H1 (cell line): ENCODE results near the gene LRP5. TPM values are rescaled to one million over a fixed set of nuclear protein-coding genes. Genes with fewer than 3 reads are reported as not detected.

Experiments used
- CTCF ChIA-PET: fragments of 300-600 bp; sonication (Branson Sonifier 250); formaldehyde crosslinking; loops from one replicate; lab custom pipeline; 2021; ENCODE audit not compliant: partially characterized antibody; lab: Charles Lee
- POLR2A ChIA-PET: fragments of 300-600 bp; sonication (Branson Sonifier 250); formaldehyde crosslinking; loops from one replicate; lab custom pipeline; 2021; ENCODE audit warnings: inconsistent platforms; ENCODE audit not compliant: partially characterized antibody; lab: Charles Lee
- DNase-seq, 2 experiments: peaks; one replicate each; pipeline versions ENCODE4 v3.0.0 to v3.0.0-alpha.2; 2010 to 2022; ENCODE audit warnings: low spot score in 2 of 2, low read depth in 1 of 2, mixed read lengths in 1 of 2
- FAIRE-seq: peaks from 2 replicates; lab custom pipeline; 2011; peaks lifted over from hg19 to GRCh38; lab: Jason Lieb, UNC
- H2AFZ ChIP-seq: 2 replicates; pipeline ENCODE4 v1.8.1; 2012; ENCODE audit warnings: low read length, inconsistent platforms
- H2AK5ac ChIP-seq: 2 replicates; pipeline ENCODE4 v1.6.1; 2013; ENCODE audit warnings: low read depth, low read length
- H2BK120ac ChIP-seq: replicated peaks from 2 replicates; pipeline ENCODE3; 2013; ENCODE audit warnings: low read depth, low read length, inconsistent platforms
- H2BK12ac ChIP-seq: 2 replicates; pipeline ENCODE4 v1.6.1; 2013; ENCODE audit warnings: low read depth, low read length
- H2BK15ac ChIP-seq: 2 replicates; pipeline ENCODE4 v1.6.1; 2013; ENCODE audit warnings: low read length
- H2BK20ac ChIP-seq: 2 replicates; pipeline ENCODE4 v1.6.1; 2013; ENCODE audit warnings: low read length
- H2BK5ac ChIP-seq: 2 replicates; pipeline ENCODE4 v1.6.1; 2013; ENCODE audit warnings: low read depth, low read length
- H3K14ac ChIP-seq: 2 replicates; pipeline ENCODE4 v1.6.1; 2013; ENCODE audit warnings: inconsistent platforms; ENCODE audit not compliant: insufficient read length
- H3K18ac ChIP-seq: 2 replicates; pipeline ENCODE4 v1.6.1; 2013; ENCODE audit warnings: low read length; ENCODE audit errors: extremely low read depth
- H3K23ac ChIP-seq: 2 replicates; pipeline ENCODE4 v1.6.1; 2013; ENCODE audit warnings: inconsistent platforms; ENCODE audit not compliant: insufficient read length
- H3K23me2 ChIP-seq: 2 replicates; pipeline ENCODE4 v1.6.1; 2013; ENCODE audit warnings: low read depth, low read length
- H3K27ac ChIP-seq: 2 replicates; pipeline ENCODE4 v1.6.1; 2011; ENCODE audit warnings: low read depth, low read length, inconsistent platforms
- H3K27me3 ChIP-seq, 4 experiments: replicated peaks in 1 of 4; 1 replicate in 1 of 4; 2 replicates in 3 of 4; pipeline versions ENCODE4 v1.6.1 to v1.8.1; 2011 to 2013; ENCODE audit warnings: low read length in 3 of 4, mild to moderate bottlenecking in 3 of 4, inconsistent platforms in 2 of 4, mixed read lengths in 2 of 4, moderate library complexity in 1 of 4; ENCODE audit not compliant: control insufficient read depth in 3 of 4, insufficient read depth in 3 of 4; ENCODE audit errors: extremely low read depth in 1 of 4
- H3K36me3 ChIP-seq, 4 experiments: 2 replicates each; pipeline versions ENCODE4 v1.6.1 to v1.8.1; 2011 to 2013; ENCODE audit warnings: mild to moderate bottlenecking in 4 of 4, low read length in 3 of 4, moderate library complexity in 2 of 4, control low read depth in 1 of 4, inconsistent platforms in 1 of 4; ENCODE audit not compliant: insufficient read depth in 4 of 4, control insufficient read depth in 2 of 4
- H3K4ac ChIP-seq: replicated peaks from 2 replicates; pipeline ENCODE3; 2013; ENCODE audit warnings: low read length, low read depth, mixed read lengths, inconsistent platforms; ENCODE audit not compliant: insufficient read length
- H3K4me1 ChIP-seq, 4 experiments: replicated peaks in 1 of 4; 1 replicate in 1 of 4; 2 replicates in 3 of 4; pipeline versions ENCODE4 v1.6.1 to v1.8.1; 2011 to 2013; ENCODE audit warnings: low read length in 3 of 4, inconsistent platforms in 2 of 4, mixed read lengths in 1 of 4; ENCODE audit not compliant: insufficient read depth in 4 of 4, control insufficient read depth in 3 of 4
- H3K4me2 ChIP-seq, 2 experiments: 2 replicates each; pipeline versions ENCODE4 v1.6.1 to v1.8.1; 2011 to 2013; ENCODE audit warnings: low read depth in 2 of 2, low read length in 2 of 2, control low read depth in 1 of 2, inconsistent platforms in 1 of 2, mild to moderate bottlenecking in 1 of 2; ENCODE audit not compliant: insufficient read depth in 1 of 2
- H3K4me3 ChIP-seq, 4 experiments: fragments of 200-600, 300-600 bp in 1 of 4; sonication (generic), shearing (Covaris generic), sonication (Bioruptor Twin) in 1 of 4; 2 replicates each; pipeline versions ENCODE4 v1.5.1 to v1.8.1; 2011 to 2016; ENCODE audit warnings: low read length in 4 of 4, low read depth in 3 of 4, control low read depth in 2 of 4, inconsistent platforms in 2 of 4, mild to moderate bottlenecking in 2 of 4, mixed read lengths in 1 of 4, moderate library complexity in 1 of 4; ENCODE audit not compliant: insufficient read depth in 2 of 4; ENCODE audit errors: extremely low read depth in 1 of 4
- H3K56ac ChIP-seq: replicated peaks from 2 replicates; pipeline ENCODE3; 2013; ENCODE audit warnings: low read depth, mild to moderate bottlenecking, mixed read lengths, low read length, inconsistent platforms; ENCODE audit not compliant: insufficient read length
- H3K79me1 ChIP-seq: 2 replicates; pipeline ENCODE4 v1.6.1; 2013; ENCODE audit warnings: low read depth, low read length, control low read depth
- H3K79me2 ChIP-seq, 2 experiments: 2 replicates each; pipeline versions ENCODE4 v1.6.1 to v1.8.1; 2012 to 2013; ENCODE audit warnings: low read length in 2 of 2, mild to moderate bottlenecking in 2 of 2, inconsistent platforms in 1 of 2; ENCODE audit not compliant: insufficient read depth in 2 of 2, control insufficient read depth in 1 of 2
- H3K9ac ChIP-seq, 4 experiments: replicated peaks in 1 of 4; 1 replicate in 1 of 4; 2 replicates in 3 of 4; pipeline versions ENCODE4 v1.6.1 to v1.8.1; 2011 to 2013; ENCODE audit warnings: low read depth in 3 of 4, low read length in 3 of 4, control low read depth in 2 of 4, mild to moderate bottlenecking in 2 of 4, moderate library complexity in 2 of 4, inconsistent platforms in 1 of 4; ENCODE audit errors: extremely low read depth in 1 of 4
- H3K9me3 ChIP-seq, 2 experiments: 2 replicates each; pipeline versions ENCODE4 v1.6.1 to v1.8.1; 2012 to 2013; ENCODE audit warnings: mild to moderate bottlenecking in 2 of 2, moderate library complexity in 2 of 2, control low read depth in 1 of 2, inconsistent platforms in 1 of 2, low read depth in 1 of 2, low read length in 1 of 2, mixed read lengths in 1 of 2; ENCODE audit not compliant: insufficient read depth in 2 of 2
- H4K20me1 ChIP-seq, 2 experiments: replicated peaks in 1 of 2; 2 replicates each; pipeline versions ENCODE3 to v1.8.1; 2011 to 2013; ENCODE audit warnings: inconsistent platforms in 2 of 2, low read length in 2 of 2, mild to moderate bottlenecking in 1 of 2; ENCODE audit not compliant: insufficient read depth in 2 of 2, control insufficient read depth in 1 of 2
- H4K5ac ChIP-seq: 2 replicates; pipeline ENCODE4 v1.6.1; 2013; ENCODE audit warnings: low read length, low read depth, mixed read lengths, inconsistent platforms; ENCODE audit not compliant: insufficient read length
- H4K8ac ChIP-seq: 2 replicates; pipeline ENCODE4 v1.8.0; 2013; ENCODE audit warnings: mild to moderate bottlenecking, moderate library complexity, low read length, inconsistent platforms; ENCODE audit not compliant: insufficient read depth; ENCODE audit errors: extremely low read depth
- H4K91ac ChIP-seq: replicated peaks from 2 replicates; pipeline ENCODE3; 2013; ENCODE audit warnings: low read length, mixed read lengths, inconsistent platforms; ENCODE audit not compliant: insufficient read length
- BCL11A ChIP-seq, 2 experiments: IDR thresholded peaks; one replicate each; pipeline ENCODE4 v1.6.1; 2011; ENCODE audit warnings: low read depth in 2 of 2, low read length in 2 of 2, mild to moderate bottlenecking in 2 of 2
- CHD2 ChIP-seq: IDR thresholded peaks from 2 replicates; pipeline ENCODE4 v1.6.1; 2012; ENCODE audit warnings: low read length, improper control_type of control experiment
- GTF2F1 ChIP-seq: IDR thresholded peaks from 2 replicates; pipeline ENCODE4 v1.6.1; 2012; ENCODE audit warnings: low read depth, low read length, improper control_type of control experiment, borderline replicate concordance
- KDM5A ChIP-seq: fragments of 200-600 bp; IDR thresholded peaks from 2 replicates; pipeline ENCODE4 v1.7.1; 2012; ENCODE audit warnings: mild to moderate bottlenecking, low read length, inconsistent platforms, mixed read lengths
- WGBS, 2 experiments: shearing (Covaris generic) in 1 of 2; methylation state at CpG; one replicate each; pipeline versions ENCODE4 v1.1.6 to v1.1.7; 2013 to 2015; ENCODE audit warnings: low lambda C conversion rate in 2 of 2, mixed read lengths in 2 of 2, inconsistent platforms in 1 of 2, low coverage in 1 of 2, missing lambda C conversion rate in 1 of 2; ENCODE audit not compliant: insufficient replicate concordance in 2 of 2, insufficient coverage in 1 of 2, insufficient read length in 1 of 2; ENCODE audit errors: extremely low coverage in 1 of 2, missing lambda C conversion rate in 1 of 2; 5-methylcytosine and 5-hydroxymethylcytosine counted together
- polyA plus RNA-seq, 7 experiments: library from polyadenylated mRNA; depleted of rRNA in 3 of 7; stranded (reverse) in 5 of 7; unstranded in 2 of 7; fragments of >200 nt in 5 of 7; fragments of 200-250 nt in 2 of 7; gene quantifications; 1 replicate in 5 of 7; 2 replicates in 1 of 7; 4 replicates in 1 of 7; pipeline versions ENCODE4 v1.2.1 to v1.2.3, GENCODE V29; 2011 to 2013; ENCODE audit warnings: missing spikeins in 2 of 7, mixed read lengths in 2 of 7
- total RNA-seq: library from RNA; stranded (reverse); fragmentation: NEBNext Ultra II Directional; extraction: Animal tissue kit (Norgen Biotek cat#: 25700); gene quantifications from 2 replicates; pipeline ENCODE4 v1.2.1, GENCODE V29; 2021

Gene LRP5
- total and polyA plus RNA-seq, 2 of the 8 experiments (the other 6 are each of a cell fraction or from before 2014, with no cell fraction given) = 19.0 to 38.9 TPM

DNA sequence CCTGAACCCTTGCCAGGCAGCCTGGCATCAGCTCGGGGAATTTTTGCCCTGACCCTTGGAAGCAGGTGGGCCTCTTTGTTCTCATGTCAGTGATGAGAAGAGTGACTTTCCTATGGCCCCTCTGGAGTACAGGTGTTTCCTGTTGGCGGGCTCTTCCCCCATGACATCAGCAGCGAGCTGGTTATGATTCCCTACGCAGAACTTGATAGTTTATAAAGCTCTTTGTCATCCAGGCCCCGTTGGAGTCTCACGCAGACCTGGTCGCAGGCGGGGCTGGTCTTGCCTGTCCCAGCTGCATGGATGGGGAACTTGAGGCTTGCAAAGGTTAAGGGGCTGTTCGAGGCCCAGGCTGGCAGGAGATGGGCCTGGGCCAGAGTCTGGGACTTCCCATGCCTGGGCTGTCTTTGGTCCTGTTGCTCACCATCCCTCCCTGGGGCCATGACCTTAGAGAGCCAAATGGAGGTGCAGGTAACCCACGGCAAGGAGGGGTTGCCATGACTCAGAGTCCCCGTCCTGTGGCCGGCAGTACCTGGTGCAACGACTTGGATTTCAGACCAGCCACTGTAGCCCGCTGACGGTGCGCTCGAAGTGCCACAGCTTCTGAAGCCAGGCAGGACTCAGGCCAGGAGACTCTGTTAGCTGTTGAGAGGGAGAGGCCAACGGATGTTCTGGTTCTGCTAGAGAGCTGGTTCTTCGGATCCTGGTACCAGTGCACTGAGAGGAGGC is 102.3 kb downstream of the LRP5 start:
- H3K79me1 ChIP-seq = no peaks in the 10 kb centered on the region; the same call in 1 of the 2 replicates
- TF ChIP-seq GTF2F1 = no peak
- TF ChIP-seq BCL11A (IDR thresholded peaks at IDR 0.05; ENCODE audit: low read depth in 2 of 2, low read length in 2 of 2) = no peak
- no peak for TF ChIP-seq CHD2
- TF ChIP-seq KDM5A = no peak
- TF ChIP-seq, all 59 proteins: peak for 0
- peaks cover 0 to 5% of the 10 kb centered on the region in 2 experiments for H4K20me1 ChIP-seq
- H2BK12ac ChIP-seq = no peak overlapping the region
- H3K36me3 ChIP-seq = peaks cover 9 to 40% (median 26%) of the 10 kb centered on the region in 4 experiments; a peak in 7 of 8 replicates
- no peak overlapping the region for H3K23ac ChIP-seq
- no peak overlapping the region for H3K9ac ChIP-seq
- H2BK5ac ChIP-seq = no peak overlapping the region; the same call in 1 of the 2 replicates
- H2BK20ac ChIP-seq = no peak overlapping the region
- H3K27ac ChIP-seq = no peak overlapping the region
- CTCF ChIA-PET = no interaction called here
- H2AFZ ChIP-seq = no peak overlapping the region
- FAIRE-seq = no peak
- DNase-seq = no peak
- no peaks in the 10 kb centered on the region for H3K79me2 ChIP-seq
- 95% methylated on average over 19 of the region's 19 CpGs; no CpG with 5 or more reads in 1 of the 2 experiments for WGBS, 2 experiments
- H2BK15ac ChIP-seq = no peak overlapping the region
- POLR2A ChIA-PET = no interaction called here
- no peak overlapping the region for H4K8ac ChIP-seq
- no peak overlapping the region for H3K56ac ChIP-seq
- no peaks in the 10 kb centered on the region for H3K27me3 ChIP-seq
- H3K4me2 ChIP-seq = no peak overlapping the region
- no peak overlapping the region for H3K18ac ChIP-seq
- H3K4me1 ChIP-seq = no peaks in the 10 kb centered on the region
- H4K5ac ChIP-seq = no peak overlapping the region
- no peak overlapping the region for H2BK120ac ChIP-seq
- H2AK5ac ChIP-seq = no peak overlapping the region
- no peaks in the 10 kb centered on the region for H3K23me2 ChIP-seq
- H4K91ac ChIP-seq = no peak overlapping the region
- no peak overlapping the region for H3K4me3 ChIP-seq
- H3K14ac ChIP-seq = no peak overlapping the region
- no peak overlapping the region for H3K4ac ChIP-seq
- H3K9me3 ChIP-seq = no peaks in the 10 kb centered on the region
